HG03571 (cell line): ENCODE measurements around the gene PSMA7.

Experiments
- ATAC-seq: cut with Tn5 transposase; IDR thresholded peaks from one replicate; pipeline ENCODE4 v1.9.1; 2021; ENCODE audit not compliant: unreplicated experiment

PSMA7 gene

DNA sequence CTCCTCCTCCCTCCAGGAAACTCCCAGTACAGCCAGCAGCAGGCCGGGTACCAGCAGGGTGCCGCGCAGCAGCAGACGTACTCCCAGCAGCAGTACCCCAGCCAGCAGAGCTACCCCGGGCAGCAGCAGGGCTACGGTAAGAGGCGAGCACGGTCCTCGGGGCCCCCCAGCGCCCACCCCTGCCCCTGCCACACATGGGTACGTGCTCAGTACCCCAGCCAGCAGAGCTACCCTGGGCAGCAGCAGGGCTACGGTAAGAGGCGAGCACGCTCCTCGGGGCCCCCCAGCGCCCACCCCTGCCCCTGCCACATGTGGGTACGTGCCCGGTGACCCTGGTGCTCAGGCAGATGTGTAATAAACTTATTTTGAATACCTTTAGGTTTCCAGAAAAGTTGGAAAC, 29.5 kb upstream of the PSMA7 start:
- ATAC-seq = no peak

- no peak for ATAC-seq
Observed at GRCh38 chr20:62171245-62171644, 28.1 kb upstream of the PSMA7 start.

- no peak for ATAC-seq
Observed at GRCh38 chr20:62170536-62170935, 27.3 kb upstream of the PSMA7 start.

DNA sequence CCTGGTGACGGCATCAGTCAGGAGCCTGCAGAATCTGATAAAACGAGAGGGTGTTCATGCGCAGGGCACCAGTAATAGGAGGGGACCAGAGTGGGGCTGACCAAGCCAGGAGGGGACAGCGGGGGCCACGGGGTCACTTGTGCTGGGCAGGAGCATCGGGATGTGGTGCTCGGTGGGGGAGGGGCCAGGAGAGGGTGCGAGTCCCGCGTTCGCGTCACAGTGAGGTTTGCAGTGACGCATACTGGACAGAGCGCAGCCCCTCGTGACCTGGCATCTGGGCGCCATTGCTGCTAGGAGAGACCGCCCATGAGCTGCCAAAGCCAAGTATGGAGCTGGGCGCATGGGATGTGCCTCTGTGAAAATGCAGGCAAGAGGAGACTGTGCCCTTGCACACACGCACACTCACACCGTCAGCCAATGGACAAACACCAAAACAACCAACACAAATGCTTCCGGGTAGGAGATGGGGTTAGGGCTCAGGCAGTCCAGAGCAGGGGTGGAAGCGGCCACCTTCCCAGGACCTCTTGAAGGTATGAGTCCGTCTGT, 25.8 kb upstream of the PSMA7 start:
- no peak for ATAC-seq

GRCh38 chr20:62168061-62168460, 24.9 kb upstream of the PSMA7 start:
- no peak for ATAC-seq

- no peak for ATAC-seq
Observed at GRCh38 chr20:62167474-62167873, 24.3 kb upstream of the PSMA7 start.

DNA sequence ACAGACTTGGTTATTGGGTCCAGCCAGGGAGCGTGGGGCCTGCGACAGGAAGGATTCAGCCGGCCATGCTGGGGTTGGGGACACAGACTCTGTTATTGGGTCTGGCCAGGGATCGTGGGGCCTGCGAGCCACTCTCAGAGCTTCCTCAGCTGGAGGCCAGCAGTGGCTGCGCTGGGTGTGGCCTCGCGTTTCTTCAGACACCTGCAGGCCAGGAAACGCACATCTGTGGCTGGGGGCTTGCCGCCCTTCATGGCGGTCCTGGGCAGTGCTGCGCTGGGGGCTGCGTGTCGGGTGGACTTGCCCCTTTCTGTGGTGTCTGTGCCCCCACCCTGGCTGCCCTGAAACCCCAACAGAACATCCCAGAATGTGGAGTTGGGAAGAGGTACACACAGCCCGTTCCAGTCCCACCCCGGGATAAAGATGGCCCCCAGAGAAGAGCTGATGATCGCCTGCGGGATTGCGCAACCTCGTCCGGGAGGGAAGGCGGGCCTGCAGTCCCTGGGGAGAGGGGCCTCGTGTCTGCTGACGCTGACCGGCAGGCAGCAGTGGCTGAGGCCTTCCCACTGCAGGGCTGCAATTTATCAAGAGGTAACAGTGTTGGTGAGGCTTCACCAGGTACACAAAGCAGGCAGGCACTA, 22.7 kb upstream of the PSMA7 start:
- ATAC-seq = no peak

GRCh38 chr20:62164879-62165761, 21.9 kb upstream of the PSMA7 start:
- ATAC-seq = no peak

DNA sequence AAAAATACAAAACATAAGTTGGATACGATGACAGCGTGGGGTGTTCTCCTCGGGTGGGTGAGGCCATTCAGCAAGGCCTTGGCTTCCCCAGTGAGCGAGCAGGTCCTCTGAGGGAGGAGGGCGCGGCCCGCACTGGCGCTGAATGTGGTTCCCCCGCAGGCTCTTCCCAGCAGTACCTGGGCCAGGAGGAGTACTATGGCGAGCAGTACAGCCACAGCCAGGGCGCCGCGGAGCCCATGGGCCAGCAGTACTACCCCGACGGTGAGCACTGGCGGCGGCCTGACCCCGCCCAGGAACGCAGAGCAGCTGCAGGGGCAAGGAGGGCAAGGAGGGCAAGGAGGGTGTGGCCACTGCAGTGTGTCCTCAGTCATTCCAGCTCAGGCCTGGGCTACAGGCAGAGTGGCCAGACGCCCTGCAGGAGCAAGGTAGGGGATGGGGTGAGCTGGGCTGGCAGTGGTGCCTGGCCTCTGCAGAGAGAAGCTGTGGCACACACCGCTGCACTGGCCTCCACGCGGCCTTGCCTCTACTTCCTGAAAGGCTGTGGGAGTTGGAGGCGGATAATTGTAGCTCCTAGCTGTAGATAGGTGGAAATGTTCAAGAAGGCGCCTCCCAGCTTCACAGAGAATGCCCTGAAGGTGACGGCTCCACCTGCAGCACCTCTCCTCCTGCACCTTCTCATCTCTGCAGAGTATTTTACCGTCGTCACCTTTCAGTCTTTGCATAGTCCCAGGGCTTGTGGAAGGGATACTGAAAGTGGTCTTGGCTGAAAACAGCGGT, 21.0 kb upstream of the PSMA7 start:
- no peak for ATAC-seq

- ATAC-seq = no peak
Observed at GRCh38 chr20:62163485-62163865, 20.3 kb upstream of the PSMA7 start.

GRCh38 chr20:62162765-62163484, 19.7 kb upstream of the PSMA7 start:
- ATAC-seq = no peak

- no peak for ATAC-seq
Observed at GRCh38 chr20:62161347-62161746, 18.2 kb upstream of the PSMA7 start.

DNA sequence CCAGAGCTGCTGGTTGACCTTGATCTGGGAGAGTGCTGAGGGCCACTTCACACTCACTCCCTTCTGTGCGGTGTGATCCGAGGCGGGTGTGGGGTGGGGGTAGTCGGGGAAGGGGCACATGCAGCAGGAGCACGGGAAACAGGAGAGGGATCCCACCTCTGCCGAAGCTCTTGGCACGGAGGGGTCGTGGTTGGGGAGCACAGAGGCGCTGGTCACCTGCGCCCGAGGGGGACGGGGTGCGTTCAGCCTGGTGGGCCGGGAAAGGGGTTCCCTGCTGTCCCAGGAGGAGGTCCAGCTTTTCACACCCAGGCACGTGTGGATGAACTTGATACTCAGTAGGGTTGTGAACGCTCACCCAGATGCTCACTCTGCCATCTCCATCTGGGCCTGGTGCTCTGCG, 17.7 kb upstream of the PSMA7 start:
- ATAC-seq = no peak

DNA sequence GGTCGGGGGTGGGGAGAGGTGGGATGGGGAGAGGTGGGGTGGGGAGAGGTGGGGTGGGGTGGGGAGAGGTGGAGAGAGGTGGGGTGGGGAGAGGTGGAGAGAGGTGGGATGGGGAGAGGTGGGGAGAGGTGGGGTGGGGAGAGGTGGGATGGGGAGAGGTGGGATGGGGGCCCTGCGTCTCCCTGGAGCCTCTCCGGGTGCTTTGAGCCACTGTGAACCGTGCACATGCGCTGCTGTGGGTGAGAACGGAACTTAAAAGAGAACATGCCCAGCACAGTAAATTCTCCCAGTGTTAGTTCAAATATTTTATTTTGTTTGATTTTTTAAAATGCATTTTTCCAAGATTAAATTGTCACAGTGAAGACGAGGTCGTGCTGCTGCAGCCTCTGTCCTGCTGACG, 17.1 kb upstream of the PSMA7 start:
- no peak for ATAC-seq

GRCh38 chr20:62159839-62160238, 16.6 kb upstream of the PSMA7 start:
- ATAC-seq = no peak

- ATAC-seq = no peak
Observed at GRCh38 chr20:62159052-62159451, 15.9 kb upstream of the PSMA7 start.

GRCh38 chr20:62158541-62158940, 15.3 kb upstream of the PSMA7 start:
- no peak for ATAC-seq

DNA sequence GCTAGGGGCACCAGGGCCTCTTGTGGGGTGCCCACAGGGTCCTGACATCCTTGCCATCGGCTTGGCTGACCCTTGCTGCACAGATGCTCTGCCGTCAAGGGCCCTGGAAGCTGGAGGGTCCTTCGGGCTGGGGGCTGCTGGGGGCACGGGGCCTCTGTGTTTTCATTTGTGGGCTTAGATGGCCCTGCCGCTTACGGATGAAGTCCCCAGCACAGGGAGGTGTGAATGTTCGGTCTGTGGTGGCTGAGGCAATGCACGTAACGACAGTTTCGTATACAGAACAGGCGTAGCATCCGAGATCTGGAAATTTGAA, 14.8 kb upstream of the PSMA7 start:
- no peak for ATAC-seq

GRCh38 chr20:62157387-62158087, 14.3 kb upstream of the PSMA7 start:
- ATAC-seq = no peak

GRCh38 chr20:62156592-62157386, 13.6 kb upstream of the PSMA7 start:
- peak; percentile 78 for ATAC-seq
